ENCODE measurements around the gene MARVELD2. TPM values are rescaled to one million over a fixed set of nuclear protein-coding genes. Genes with fewer than 3 reads are reported as not detected.

MARVELD2 gene
- 10 to 100 TPM in 4 of 5 donors, 1 to 10 TPM in 1; 5.3 to 37.1 (median 20.6) TPM for total RNA-seq
- polyA plus RNA-seq, result 1 to 10 TPM; 3.7 to 4.0 (median 3.8) TPM
- long read RNA-seq, donor 1, partial matches to known transcripts, result 0 of 1 reads
- long read RNA-seq, donor 1, other reads (novel, unspliced or antisense), result 0 of 1 reads
- long read RNA-seq, donor 2, partial matches to known transcripts, result 0 of 1 reads
- long read RNA-seq, donor 2, other reads (novel, unspliced or antisense), result 0 of 1 reads
- long read RNA-seq, donor 3, result 0 reads
- long read RNA-seq, donor 4, result 0 reads
- long read RNA-seq, donor 5, partial matches to known transcripts, result 10 of 10 reads
- long read RNA-seq, donor 5, other reads (novel, unspliced or antisense), result 0 of 10 reads
- long read RNA-seq, donor 6, partial matches to known transcripts, result 0 of 1 reads
- long read RNA-seq, donor 6, other reads (novel, unspliced or antisense), result 0 of 1 reads
- long read RNA-seq, donor 7, result 0 reads
- long read RNA-seq, donor 8, result 0 reads
- long read RNA-seq, donor 9, result 0 reads
- long read RNA-seq, donor 10, partial matches to known transcripts, result 22 of 22 reads
- long read RNA-seq, donor 10, other reads (novel, unspliced or antisense), result 0 of 22 reads

GRCh38 chr5:69414885-69415583 lies at the start of gene MARVELD2:
Gene MARVELD2, plus strand, starts transcription at chr5:69415116. Its CDS starts 4,270 bp downstream, at chr5:69419386.
- Histone ChIP-seq H3K4me3 (peak within 1 kb of the TSS; percentile 51 to 70 (median 64)), H3K36me3 (peaks cover 0 to 56% (median 44%) of the 10 kb centered on the region in 4 donors), H3K4me1 (peaks cover 0 to 8% (median 3%) of the 10 kb centered on the region in 4 donors), H3K27ac (peak within 1 kb of the TSS; percentile 85 to 96 (median 91)), H3K9me3 (no peaks in the 10 kb centered on the region), H3K27me3 (no peaks in the 10 kb centered on the region)
- 5 to 26% (median 10%) methylated on average over 48 to 78 of the region's 78 CpGs for WGBS, 5 donors
- peak in 2 of 3 donors; percentile 82 to 84 for TF ChIP-seq POLR2AphosphoS5 (IDR thresholded peaks at IDR 0.05)
- no peak for TF ChIP-seq EP300 (IDR thresholded peaks at IDR 0.05)
- TF ChIP-seq POLR2A (IDR thresholded peaks at IDR 0.05), result no peak
- peak in 5 of 7 experiments; percentile 26 to 71 (median 32) for TF ChIP-seq CTCF (IDR thresholded peaks at IDR 0.05)
- intact Hi-C loops (cut with DNase I; ENCODE audit: low total_unique reads), result no loop called here
- DNase-seq, result peak; percentile 96 to 97

- TF ChIP-seq POLR2AphosphoS5 (IDR thresholded peaks at IDR 0.05) (no peak), EP300 (IDR thresholded peaks at IDR 0.05) (no peak), POLR2A (IDR thresholded peaks at IDR 0.05) (no peak), CTCF (IDR thresholded peaks at IDR 0.05) (no peak)
- intact Hi-C loops (cut with DNase I; ENCODE audit: low total_unique reads), result loop anchor here (10.0 kb wide), 1 partner anchor 273 kb away; the partner anchor contains the start of gene SLC30A5
Measured at GRCh38 chr5:69367697-69368279, 47.1 kb upstream of the MARVELD2 start.

GRCh38 chr5:69368458-69369339 lies 46.2 kb upstream of the MARVELD2 start:
- no peaks in the 10 kb centered on the region for H3K9me3 ChIP-seq
- peak overlapping the region; percentile 94 to 100 (median 95) for H3K27ac ChIP-seq
- intact Hi-C loops (cut with DNase I; ENCODE audit: low total_unique reads), result loop anchor here (10.0 kb wide), 1 partner anchor 274 kb away; the partner anchor contains the start of gene SLC30A5
- no peak for TF ChIP-seq EP300 (IDR thresholded peaks at IDR 0.05)
- TF ChIP-seq POLR2AphosphoS5 (IDR thresholded peaks at IDR 0.05), result no peak
- TF ChIP-seq CTCF (IDR thresholded peaks at IDR 0.05), result no peak
- DNase-seq, result peak in 1 of 2 donors; percentile 69
- peaks cover 8 to 37% (median 35%) of the 10 kb centered on the region in 4 donors for H3K36me3 ChIP-seq
- WGBS, 5 donors, result 1 to 4% (median 2%) methylated on average over 24 to 39 of the region's 39 CpGs
- no peaks in the 10 kb centered on the region for H3K27me3 ChIP-seq
- peak overlapping the region; percentile 64 to 95 (median 76) for H3K4me3 ChIP-seq
- peaks cover 10 to 53% (median 34%) of the 10 kb centered on the region in 4 donors for H3K4me1 ChIP-seq

More at GRCh38 chr5:69367697-69368279, 47.1 kb upstream of the MARVELD2 start:
- Histone ChIP-seq H3K36me3 (peaks cover 8 to 46% (median 44%) of the 10 kb centered on the region in 4 donors), H3K4me3 (peak overlapping the region in 3 of 4 donors; percentile 74 to 95 (median 78)), H3K27me3 (no peaks in the 10 kb centered on the region), H3K27ac (peak overlapping the region in 2 of 5 donors; percentile 94 to 99), H3K9me3 (no peaks in the 10 kb centered on the region), H3K4me1 (peaks cover 10 to 52% (median 34%) of the 10 kb centered on the region in 4 donors)
- WGBS, 5 donors, result 87 to 93% (median 89%) methylated on average over 11 of the region's 11 CpGs
- DNase-seq, result peak in 1 of 2 donors; percentile 1
